Activated gamma-delta T cell (primary cell): ENCODE measurements around the gene LRRC71.

ENCODE experiments used
- DNase-seq: peaks from one replicate; lab custom pipeline; 2025; lab: John Stamatoyannopoulos, UW

LRRC71 gene

DNA sequence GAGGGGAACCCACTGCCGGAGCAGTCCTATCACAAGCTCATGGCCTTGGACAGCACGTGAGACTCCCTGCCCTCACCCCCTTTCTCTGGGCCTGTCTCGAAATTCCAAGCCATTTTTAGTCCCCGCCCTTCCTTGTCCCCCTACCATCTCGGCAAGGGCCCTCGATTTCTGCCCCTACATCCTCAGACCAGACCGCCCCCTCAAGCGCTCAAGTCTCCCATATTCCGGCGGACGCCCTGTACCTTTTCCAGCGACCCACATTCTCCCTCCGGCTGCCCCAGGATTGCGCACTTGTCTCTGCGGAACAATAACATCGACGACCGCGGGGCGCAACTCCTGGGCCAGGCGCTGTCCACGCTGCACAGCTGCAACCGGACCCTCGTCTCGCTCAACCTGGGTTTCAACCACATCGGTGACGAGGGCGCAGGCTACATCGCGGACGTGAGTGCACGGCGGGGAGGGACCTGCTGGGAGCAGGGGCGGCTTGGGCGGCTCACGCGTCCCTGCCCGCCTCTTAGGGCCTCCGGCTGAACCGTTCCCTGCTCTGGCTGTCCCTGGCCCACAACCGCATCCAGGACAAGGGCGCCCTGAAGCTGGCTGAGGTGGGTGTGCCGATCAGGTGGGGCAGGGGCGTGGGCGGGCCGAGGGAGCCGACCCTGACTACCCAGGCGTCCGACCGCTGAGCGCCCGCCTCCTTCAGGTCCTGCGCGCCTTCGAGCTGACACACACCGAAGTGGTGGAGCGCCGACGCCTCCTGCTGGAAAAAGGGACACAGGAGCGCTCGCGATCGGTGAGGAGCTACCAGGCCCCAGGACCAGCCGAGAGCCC, 7.0 kb downstream of the LRRC71 start:
- no peak for DNase-seq

GRCh38 chr1:156928043-156928602, 7.7 kb downstream of the LRRC71 start:
- DNase-seq, result no peak

DNA sequence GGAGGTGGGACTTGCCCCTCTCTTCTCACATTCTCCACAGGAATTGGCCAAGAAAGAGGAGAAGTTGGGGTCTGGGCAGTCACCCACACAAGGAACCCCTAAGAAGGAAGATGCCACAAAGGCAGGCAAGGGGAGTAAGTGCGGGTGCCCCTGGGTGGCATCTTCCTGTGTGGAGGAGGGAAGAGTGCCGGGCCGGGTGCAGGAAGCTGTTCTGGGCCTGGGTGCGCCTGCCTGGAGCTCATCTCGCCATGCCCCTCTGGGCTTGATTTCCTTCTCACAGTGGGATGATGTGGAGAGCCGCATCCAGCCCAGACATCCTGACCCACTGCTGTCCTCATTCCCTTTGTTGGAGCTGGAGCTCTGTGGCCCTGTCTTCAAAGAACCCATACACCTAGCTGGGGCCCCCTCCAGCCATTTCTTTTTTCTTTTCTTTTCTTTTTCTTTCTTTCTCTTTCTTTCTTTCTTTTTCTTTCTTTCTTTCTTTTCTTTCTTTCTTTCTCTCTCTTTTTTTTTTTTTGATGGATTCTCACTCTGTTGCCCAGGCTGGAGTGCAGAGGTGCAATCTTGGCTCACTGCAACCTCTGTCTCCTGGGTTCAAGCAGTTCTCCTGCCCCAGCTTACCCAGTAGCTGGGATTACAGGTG, 9.3 kb downstream of the LRRC71 start:
- DNase-seq, result no peak

DNA sequence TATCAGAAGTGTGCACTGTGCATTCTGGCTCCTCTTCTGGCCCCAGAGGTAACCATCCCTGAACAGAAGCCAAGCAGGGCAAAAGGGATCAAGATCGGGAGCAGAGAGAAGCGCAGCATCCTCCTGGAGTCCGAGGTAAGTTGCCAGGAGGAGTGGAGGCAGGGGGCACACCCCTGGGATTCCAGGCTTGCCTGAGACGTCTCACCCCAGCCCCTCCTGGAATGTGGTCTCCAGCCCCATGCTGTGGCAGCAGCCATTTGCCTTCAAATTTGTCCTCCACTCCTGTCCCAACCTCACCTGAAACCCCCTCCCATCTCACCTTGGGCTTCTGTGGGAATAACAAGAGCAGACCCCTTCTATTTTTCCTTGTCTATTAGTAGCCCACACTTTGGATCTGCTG, 10.1 kb downstream of the LRRC71 start:
- DNase-seq, result no peak

DNA sequence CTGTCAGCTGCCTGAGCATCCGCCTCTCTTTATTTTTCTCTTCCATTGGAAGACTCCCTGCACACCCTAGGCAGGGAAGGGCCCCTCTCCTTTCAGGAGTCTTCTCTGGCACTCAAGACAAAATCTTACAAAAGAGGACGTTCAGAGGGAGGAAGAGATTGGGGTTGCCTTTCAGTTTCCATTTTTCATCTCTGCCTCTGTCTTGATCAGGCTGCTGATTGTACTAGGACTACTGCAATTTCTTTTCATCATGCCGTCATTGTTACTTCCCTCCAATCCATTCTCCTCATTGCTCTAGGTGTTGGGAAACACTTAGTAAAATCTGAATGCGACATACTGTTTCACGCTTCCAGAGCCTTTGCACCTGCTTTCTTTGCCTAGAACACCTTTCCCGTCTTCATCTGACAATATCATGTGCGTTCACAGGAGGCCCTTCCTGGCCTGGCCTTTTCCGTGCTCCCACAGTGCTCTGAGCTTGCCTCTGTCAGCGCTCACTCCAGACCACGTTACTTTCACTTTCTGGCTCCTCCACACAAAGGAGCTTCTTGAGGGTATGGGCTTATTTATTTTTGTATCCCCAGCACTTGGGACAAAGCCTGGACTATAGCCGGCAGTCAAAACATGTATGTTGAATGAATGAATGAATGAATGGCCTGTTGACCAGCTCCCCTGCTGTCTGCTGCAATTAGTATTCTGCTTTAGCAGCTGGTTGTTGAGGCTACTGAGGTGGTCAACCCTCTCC, 10.9 kb downstream of the LRRC71 start:
- DNase-seq, result no peak

- no peak for DNase-seq
Measured at GRCh38 chr1:156931974-156932710, 11.7 kb downstream of the LRRC71 start.

DNA sequence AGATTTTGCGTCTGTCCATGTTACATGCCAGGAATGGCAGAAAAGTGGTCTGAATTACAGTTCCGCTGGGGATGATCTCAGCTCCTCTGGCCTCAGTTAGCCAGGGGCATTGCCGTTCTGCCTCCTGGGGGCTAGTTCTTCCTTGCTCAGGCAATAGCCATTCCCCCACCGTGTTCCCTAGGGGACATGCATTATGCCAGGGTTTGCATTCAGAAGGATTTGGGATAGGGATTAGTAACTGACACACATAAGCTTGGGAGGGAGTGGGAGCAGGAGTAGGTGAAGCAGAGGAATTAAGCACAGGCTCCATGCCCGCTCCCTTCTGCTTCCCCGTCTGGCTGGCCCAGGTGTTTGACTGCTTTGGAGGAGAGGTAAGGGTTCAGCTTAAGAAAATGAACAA, 12.7 kb downstream of the LRRC71 start:
- no peak for DNase-seq

DNA sequence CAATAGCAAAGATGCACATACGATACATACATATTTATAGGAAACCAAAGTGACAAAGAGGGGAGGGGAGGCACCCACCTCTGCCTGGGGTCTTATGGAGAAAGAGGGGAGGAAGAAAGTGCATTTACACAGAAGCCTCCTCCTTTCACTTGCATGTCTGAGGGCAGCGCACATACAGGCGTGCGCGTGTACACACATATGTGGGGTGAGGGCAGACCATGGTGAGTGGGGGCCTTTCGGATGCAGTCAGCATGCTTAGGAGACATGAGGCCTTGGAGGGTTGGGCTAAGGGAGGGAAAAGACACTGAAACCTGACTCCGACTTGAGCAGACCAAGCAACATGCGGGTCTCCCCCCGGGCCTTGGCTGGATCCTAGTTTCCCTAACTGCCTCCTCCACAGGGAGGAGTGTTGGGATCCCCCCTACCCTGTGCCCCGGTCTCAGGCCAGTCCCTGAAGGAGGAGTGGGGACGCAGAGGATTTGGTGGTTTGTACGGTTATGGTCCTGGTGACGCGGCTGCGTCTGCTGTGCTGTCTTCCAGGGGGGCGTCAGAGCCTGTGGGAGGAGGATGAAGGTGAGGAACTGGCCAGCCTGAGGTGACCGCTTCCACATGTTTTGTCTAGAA, 15.2 kb downstream of the LRRC71 start:
- DNase-seq, result no peak

DNA sequence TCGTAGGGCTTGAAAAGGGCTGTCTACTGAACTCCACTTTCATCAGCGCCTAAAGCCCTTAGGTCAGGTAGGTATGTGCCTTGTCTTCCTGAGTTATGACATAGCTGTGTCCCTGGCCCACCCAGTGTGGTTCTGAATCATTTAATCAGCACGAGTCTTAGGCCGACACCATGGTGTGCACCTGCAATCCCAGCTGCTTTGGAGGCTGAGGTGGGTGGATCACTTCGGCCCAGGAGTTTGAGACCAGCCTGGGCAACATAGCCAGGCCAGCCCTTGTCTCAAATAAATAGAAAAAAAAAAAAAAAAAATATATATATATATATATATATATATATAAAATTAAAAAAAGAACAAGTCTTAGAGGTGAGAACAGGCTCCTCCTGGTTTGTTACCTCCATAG, 15.8 kb downstream of the LRRC71 start:
- DNase-seq, result no peak

DNA sequence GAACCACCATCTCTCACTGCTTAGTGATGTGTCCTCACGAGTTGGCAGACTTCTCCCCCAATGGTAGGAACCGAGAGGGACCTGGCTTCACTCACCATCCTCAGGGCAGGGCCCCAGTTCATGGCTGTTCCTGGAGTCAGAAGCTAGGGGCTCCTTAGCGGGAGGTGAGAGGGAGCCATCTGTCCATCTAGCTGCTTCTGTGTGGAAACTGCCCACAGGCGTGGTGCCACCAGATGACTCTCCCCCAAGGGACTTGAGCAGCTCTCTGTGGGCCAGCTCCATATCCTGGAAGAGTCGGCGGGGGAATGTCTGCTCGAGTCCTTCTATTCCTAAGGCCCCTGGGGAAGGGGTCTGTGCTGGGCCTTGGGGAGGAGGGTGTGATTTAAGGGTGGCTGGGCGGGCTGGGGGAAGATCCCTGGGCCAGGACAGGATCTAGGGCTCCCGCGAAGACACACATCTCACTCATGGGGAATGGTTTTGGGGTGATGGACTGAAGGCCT, 16.3 kb downstream of the LRRC71 start:
- DNase-seq, result no peak

DNA sequence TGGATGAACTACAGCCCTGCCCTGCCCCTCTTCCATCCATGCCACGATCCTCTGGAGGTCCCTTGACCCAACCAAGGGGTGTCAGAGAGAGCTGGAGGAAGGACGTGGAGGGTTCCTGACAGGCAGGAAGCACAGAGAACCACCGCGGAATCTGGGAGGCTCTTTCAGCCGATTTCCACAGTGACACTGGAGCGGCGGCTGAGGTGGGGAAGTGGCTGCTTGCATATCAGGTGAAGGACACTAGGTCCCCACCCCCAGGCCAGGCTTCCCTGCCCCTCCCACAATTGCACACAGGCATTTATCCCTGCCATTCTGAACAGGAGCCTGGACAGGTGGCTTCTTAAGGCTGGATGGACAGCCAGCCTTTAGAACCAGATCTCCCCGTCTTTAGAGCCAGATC, 17.5 kb downstream of the LRRC71 start:
- no peak for DNase-seq

- no peak for DNase-seq
Measured at GRCh38 chr1:156938813-156939212, 18.4 kb downstream of the LRRC71 start.

- DNase-seq, result no peak
Measured at GRCh38 chr1:156939786-156940334, 19.4 kb downstream of the LRRC71 start.

- no peak for DNase-seq
Measured at GRCh38 chr1:156941675-156942074, 21.2 kb downstream of the LRRC71 start.

DNA sequence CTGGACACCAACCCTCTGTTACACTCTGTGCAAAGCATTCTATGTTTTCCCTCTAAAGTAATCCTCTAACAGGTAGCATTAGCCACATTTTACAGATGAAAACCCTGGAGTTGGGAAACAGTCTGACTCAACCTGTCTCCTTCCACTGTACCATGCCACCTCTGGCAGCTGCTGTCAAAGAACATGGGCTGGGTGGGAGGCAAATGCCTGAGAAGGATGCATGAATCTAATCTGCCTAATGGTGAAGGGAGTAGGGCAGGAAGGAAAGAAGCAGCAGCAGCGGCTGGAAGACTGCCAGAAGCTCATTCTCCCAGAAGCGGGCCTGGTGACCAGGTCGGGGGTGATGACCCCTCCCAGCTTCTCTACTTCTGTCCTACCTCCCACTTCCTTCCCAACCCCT, 21.7 kb downstream of the LRRC71 start:
- no peak for DNase-seq

DNA sequence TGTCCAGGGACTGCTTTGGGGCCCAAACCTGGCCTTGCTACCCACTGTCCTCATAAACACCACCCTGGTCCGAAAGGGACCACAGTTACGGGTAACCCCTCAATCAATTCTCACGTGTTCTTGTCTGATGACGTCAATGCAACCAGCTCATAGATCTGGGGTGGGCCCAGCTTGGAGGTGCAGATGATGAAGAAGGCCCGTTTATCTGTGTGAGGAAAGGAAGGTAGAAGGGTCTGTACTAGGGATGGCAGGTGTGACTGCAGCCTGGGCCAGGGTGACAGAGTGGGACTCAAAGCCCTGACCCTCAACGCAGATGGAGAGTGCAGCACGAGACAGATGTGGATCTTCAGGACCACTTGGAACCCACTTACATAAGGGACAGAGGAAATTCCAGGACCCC, 22.1 kb downstream of the LRRC71 start:
- DNase-seq, result no peak

DNA sequence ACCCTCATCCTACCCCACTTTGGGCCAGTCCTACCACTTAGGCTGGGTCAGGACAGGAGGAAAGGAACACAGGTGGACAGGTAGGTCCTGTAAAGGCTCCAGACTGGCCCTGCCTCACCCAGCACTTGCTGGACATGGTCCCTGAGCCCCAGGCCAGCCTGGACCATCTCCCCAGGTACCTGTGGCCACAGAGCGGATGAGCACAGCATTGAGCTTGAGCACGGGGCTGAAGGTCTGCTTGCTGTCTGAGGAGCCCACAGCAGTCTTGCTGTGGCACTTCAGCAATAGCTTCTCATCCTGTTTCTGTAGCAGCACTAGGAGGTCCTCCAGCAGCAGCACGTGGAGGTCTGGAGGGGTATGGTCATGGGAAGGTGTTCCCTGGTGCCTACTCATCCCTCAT, 23.3 kb downstream of the LRRC71 start:
- DNase-seq, result no peak

DNA sequence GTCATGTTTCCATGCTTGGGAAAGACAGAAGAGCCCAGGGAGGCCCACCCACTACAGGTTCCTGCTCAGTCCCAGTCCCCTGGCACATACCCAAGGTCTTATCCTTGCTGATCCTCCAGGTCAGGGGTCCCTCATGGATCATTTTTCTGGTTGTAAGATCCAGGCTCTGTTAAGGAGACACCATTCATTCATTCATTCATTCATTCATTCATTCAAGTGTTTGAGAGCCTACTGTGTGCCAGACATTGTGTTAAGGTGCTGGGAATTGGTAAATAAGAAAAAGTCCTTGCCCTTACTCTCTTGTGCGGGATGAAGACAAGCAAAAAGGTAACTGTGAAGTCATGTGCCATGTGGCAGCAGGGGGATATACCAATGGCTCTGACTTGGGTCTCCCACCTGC, 23.8 kb downstream of the LRRC71 start:
- DNase-seq, result no peak

- DNase-seq, result no peak
Measured at GRCh38 chr1:156944848-156945247, 24.4 kb downstream of the LRRC71 start.

- DNase-seq, result no peak
Measured at GRCh38 chr1:156945881-156946661, 25.6 kb downstream of the LRRC71 start.
